SJCRH30 (cell line): ENCODE data around the gene SUZ12. TPM values are rescaled to one million over a fixed set of nuclear protein-coding genes. Genes with fewer than 3 reads are reported as not detected.
A peak's percentile ranks its signal among the peaks of the same experiment; 100 is the strongest.
"Not testable (repeated sequence)": the region's sequence is repeated elsewhere in the genome, so short reads cannot be mapped to it uniquely, and the experiment has no call there.

Experiments used
- DNase-seq, 2 experiments: peaks; one replicate each; pipeline ENCODE4 v3.0.0-alpha.2; 2015 to 2020
- H3K27ac ChIP-seq: fragments of 250-450 bp; sonication (Bioruptor Pico); 2 replicates; pipeline ENCODE4 v1.5.1; 2020; ENCODE audit warnings: mild to moderate bottlenecking, moderate library complexity
- H3K27me3 ChIP-seq: fragments of 250-450 bp; sonication (Bioruptor Pico); 2 replicates; pipeline ENCODE4 v1.5.1; 2020; ENCODE audit warnings: mild to moderate bottlenecking, moderate library complexity
- H3K36me3 ChIP-seq: fragments of 250-450 bp; sonication (Bioruptor Pico); 2 replicates; pipeline ENCODE4 v1.5.1; 2020; ENCODE audit warnings: mild to moderate bottlenecking, moderate library complexity
- H3K4me1 ChIP-seq: fragments of 250-450 bp; sonication (Bioruptor Pico); 2 replicates; pipeline ENCODE4 v1.5.1; 2020; ENCODE audit warnings: mild to moderate bottlenecking, moderate library complexity
- H3K4me3 ChIP-seq: fragments of 250-450 bp; sonication (Bioruptor Pico); 2 replicates; pipeline ENCODE4 v1.5.1; 2020; ENCODE audit warnings: mild to moderate bottlenecking, moderate library complexity
- H3K9me3 ChIP-seq: fragments of 250-450 bp; sonication (Bioruptor Pico); replicated peaks from 2 replicates; pipeline ENCODE4 v1.5.1; 2020; ENCODE audit warnings: mild to moderate bottlenecking, moderate library complexity
- total RNA-seq: library from RNA; depleted of rRNA; stranded (reverse); fragments of >200 nt; shearing (Covaris generic); gene quantifications from 2 replicates; pipeline ENCODE4 v1.2.3, GENCODE V29; 2014

Gene SUZ12
- total RNA-seq, 1 experiment from 2014 or later, result 55.5 TPM

DNA sequence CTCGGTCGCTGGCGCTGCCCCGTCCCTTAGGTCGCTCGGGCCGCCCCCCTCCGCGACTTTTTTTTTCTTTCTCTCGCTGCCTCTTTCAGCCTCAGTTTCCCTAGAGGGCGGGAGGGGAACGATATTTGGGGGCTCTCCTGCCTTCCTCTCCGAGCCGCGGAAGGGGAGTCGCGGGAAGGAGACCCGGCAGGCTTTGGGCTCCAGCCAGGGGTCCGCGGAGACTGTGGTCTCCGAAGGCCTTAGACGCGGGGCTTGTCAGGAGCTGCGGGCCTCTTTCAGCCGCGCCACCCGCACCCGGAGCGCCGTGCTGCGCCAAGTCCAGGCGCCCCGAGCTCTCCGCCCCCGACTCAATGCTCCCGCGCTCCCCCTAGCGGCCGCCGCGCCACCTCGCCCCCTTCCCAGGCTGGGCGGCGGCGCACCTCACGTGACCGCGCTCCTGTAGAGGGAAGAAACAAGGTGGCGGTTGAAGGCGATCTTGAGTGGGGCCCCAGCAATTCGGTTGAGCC is 70.2 kb downstream of the SUZ12 start, which contains the start of gene LRRC37B:
Gene LRRC37B (plus strand): TSS at position 427 of the 506 bp plus-strand sequence. CDS start 14,010 bp downstream, outside the sequence.
- Histone ChIP-seq H3K4me1 (no peaks in the 10 kb centered on the region), H3K36me3 (peaks cover under 1% of the 10 kb centered on the region; the same call in 1 of the 2 replicates), H3K27ac (no peak within 1 kb of the TSS; the same call in 1 of the 2 replicates), H3K9me3 (no peaks in the 10 kb centered on the region), H3K27me3 (no peaks in the 10 kb centered on the region), H3K4me3 (peak within 1 kb of the TSS; percentile 77)
- DNase-seq, result peak; percentile 83 to 91

- no peaks in the 10 kb centered on the region for H3K4me1 ChIP-seq
- H3K4me3 ChIP-seq, result peak overlapping the region; percentile 77
- no peaks in the 10 kb centered on the region for H3K36me3 ChIP-seq
- H3K9me3 ChIP-seq, result no peaks in the 10 kb centered on the region
- H3K27me3 ChIP-seq, result no peaks in the 10 kb centered on the region
- DNase-seq, result peak; percentile 53 to 64
- H3K27ac ChIP-seq, result no peak overlapping the region; the same call in 1 of the 2 replicates
Measured at GRCh38 chr17:32007463-32008298, 70.9 kb downstream of the SUZ12 start.

- Histone ChIP-seq H3K36me3 (no peaks in the 10 kb centered on the region), H3K27ac (no peak overlapping the region), H3K27me3 (no peaks in the 10 kb centered on the region), H3K4me1 (no peaks in the 10 kb centered on the region), H3K4me3 (no peak overlapping the region), H3K9me3 (no peaks in the 10 kb centered on the region)
- no peak for DNase-seq
Measured at GRCh38 chr17:32009262-32009542, 72.4 kb downstream of the SUZ12 start.

- Histone ChIP-seq H3K27ac (no peak overlapping the region), H3K4me3 (no peak overlapping the region), H3K36me3 (no peaks in the 10 kb centered on the region), H3K4me1 (no peaks in the 10 kb centered on the region), H3K9me3 (no peaks in the 10 kb centered on the region), H3K27me3 (no peaks in the 10 kb centered on the region)
- no peak for DNase-seq
Measured at GRCh38 chr17:32010114-32010513, 73.3 kb downstream of the SUZ12 start.

DNA sequence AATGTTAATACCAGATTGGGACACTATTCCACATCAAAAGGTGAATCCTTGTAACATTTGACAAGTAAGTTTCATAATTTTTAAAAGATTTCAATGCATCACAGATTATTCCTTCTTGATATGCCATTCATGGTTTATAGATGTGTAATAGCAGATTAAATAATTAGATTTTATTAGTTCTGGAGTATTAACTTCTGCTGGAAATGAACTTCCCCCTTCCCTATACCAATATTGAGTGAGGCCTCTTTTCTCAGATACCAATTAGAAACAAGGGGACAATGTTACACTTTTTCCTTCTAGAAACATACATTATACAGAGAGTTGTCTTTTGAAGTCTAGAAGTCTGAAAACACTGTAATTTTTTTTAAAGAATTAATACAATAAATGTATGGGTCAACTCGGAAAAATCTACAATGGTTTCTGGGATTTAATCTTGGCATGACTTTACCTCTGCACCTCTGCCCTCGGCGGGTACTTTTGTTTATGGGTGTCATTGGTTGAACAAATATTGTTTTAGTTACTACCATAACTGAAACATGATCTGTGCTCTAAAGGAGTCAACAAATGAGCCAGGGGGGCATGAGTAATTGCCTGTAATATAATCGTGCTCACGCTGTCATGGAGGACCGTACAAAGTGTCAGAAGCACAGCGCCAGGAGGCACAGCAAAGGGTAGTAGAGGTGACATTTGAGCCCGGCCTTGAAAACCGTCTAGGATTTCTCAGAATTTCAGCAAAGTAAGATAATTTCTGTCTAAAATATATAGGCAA is 78.6 kb downstream of the SUZ12 start:
- Histone ChIP-seq H3K27me3 (no peaks in the 10 kb centered on the region), H3K4me3 (no peak overlapping the region), H3K9me3 (no peaks in the 10 kb centered on the region), H3K27ac (no peak overlapping the region), H3K4me1 (no peaks in the 10 kb centered on the region; the same call in 1 of the 2 replicates), H3K36me3 (no peaks in the 10 kb centered on the region)
- peak; percentile 22 to 57 for DNase-seq

- no peaks in the 10 kb centered on the region for H3K9me3 ChIP-seq
- H3K27ac ChIP-seq, result no peak overlapping the region
- no peak overlapping the region for H3K4me3 ChIP-seq
- H3K36me3 ChIP-seq, result no peaks in the 10 kb centered on the region
- DNase-seq, result no peak
- no peaks in the 10 kb centered on the region for H3K27me3 ChIP-seq
- no peaks in the 10 kb centered on the region; the same call in 1 of the 2 replicates for H3K4me1 ChIP-seq
Measured at GRCh38 chr17:32016231-32016630, 79.4 kb downstream of the SUZ12 start.

- H3K36me3 ChIP-seq, result no peaks in the 10 kb centered on the region
- no peak for DNase-seq
Measured at GRCh38 chr17:32019228-32019627, 82.4 kb downstream of the SUZ12 start.

GRCh38 chr17:32020943-32021614 is 84.3 kb downstream of the SUZ12 start:
- no peak for DNase-seq
- Histone ChIP-seq H3K27me3 (no peaks in the 10 kb centered on the region), H3K4me1 (no peaks in the 10 kb centered on the region), H3K36me3 (no peaks in the 10 kb centered on the region), H3K27ac (no peak overlapping the region), H3K9me3 (no peaks in the 10 kb centered on the region), H3K4me3 (no peak overlapping the region)

More at GRCh38 chr17:32019228-32019627, 82.4 kb downstream of the SUZ12 start:
- no peaks in the 10 kb centered on the region for H3K27me3 ChIP-seq
- H3K4me1 ChIP-seq, result no peaks in the 10 kb centered on the region; the same call in 1 of the 2 replicates
- H3K4me3 ChIP-seq, result no peak overlapping the region
- no peak overlapping the region for H3K27ac ChIP-seq
- no peaks in the 10 kb centered on the region for H3K9me3 ChIP-seq

GRCh38 chr17:32021615-32021955 is 84.8 kb downstream of the SUZ12 start:
- Histone ChIP-seq H3K27me3 (no peaks in the 10 kb centered on the region), H3K4me3 (no peak overlapping the region), H3K9me3 (no peaks in the 10 kb centered on the region), H3K27ac (no peak overlapping the region), H3K36me3 (no peaks in the 10 kb centered on the region), H3K4me1 (no peaks in the 10 kb centered on the region)
- no peak for DNase-seq

DNA sequence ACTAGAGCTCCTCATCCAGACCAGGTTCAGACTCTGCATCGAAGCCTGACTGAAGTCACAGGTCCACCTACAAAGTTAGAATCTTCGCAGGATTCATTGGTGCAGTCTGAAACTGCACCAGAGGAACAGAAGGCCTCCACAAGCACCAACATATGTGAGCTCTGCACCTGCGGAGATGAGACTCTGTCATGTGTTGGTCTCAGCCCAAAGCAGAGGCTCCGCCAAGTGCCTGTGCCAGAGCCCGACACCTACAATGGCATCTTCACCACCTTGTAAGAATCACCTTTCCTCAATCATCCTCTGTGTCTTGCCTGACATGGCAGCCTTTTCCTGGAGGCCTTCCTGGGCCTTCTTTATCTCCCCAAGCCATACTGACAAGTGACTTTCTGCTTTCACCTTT is 85.7 kb downstream of the SUZ12 start:
- H3K9me3 ChIP-seq, H3K27me3 ChIP-seq, H3K36me3 ChIP-seq, H3K4me1 ChIP-seq, H3K27ac ChIP-seq, DNase-seq, H3K4me3 ChIP-seq: not testable (repeated sequence)

DNA sequence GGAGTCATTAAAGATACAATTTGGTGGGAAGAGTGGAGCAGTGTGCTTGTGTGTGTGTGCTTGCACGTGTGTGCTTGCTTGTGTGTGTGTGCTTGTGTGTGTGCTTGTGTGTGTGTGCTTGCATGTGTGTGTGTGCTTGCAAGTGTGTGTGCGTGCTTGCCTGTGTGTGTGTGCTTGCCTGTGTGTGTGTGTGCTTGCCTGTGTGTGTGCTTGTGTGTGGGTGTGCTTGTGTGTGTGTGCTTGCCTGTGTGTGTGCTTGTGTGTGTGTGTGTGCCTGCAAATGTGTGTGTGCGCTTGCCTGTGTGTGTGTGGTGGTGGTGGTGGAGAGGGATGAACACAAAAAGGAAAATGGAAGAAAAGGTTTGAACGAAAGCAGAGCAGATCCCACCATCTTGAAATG is 90.5 kb downstream of the SUZ12 start:
- H3K4me1 ChIP-seq, H3K36me3 ChIP-seq, H3K4me3 ChIP-seq, H3K27me3 ChIP-seq, DNase-seq, H3K27ac ChIP-seq, H3K9me3 ChIP-seq: not testable (repeated sequence)

DNA sequence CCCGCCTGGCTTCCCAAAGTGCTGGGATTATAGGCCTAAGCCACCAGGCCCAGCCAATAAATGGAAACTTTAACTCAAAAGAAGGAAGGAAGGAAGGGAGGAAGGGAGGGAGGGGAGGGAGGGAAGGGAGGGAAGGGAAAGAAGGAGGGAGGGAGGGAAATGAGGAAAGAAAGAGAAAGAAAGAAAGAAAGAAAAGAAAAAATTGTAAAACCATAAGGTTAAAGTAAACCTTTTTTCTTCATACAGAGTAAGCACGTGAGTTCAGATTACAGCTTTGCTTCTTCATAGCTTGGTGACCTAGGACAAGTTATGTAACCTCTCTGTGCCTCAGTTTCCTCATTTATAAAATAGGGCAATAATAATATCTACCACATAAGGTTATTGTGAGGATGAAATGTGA is 96.4 kb downstream of the SUZ12 start:
- Histone ChIP-seq H3K9me3 (no peaks in the 10 kb centered on the region), H3K36me3 (0 out of 2 replicates have a peak, but pooled peaks cover 4% of the 10 kb centered on the region)

GRCh38 chr17:32033812-32034211 is 97.0 kb downstream of the SUZ12 start:
- not testable (repeated sequence) for H3K27me3 ChIP-seq, H3K9me3 ChIP-seq, H3K4me1 ChIP-seq, H3K4me3 ChIP-seq, H3K36me3 ChIP-seq, H3K27ac ChIP-seq
- DNase-seq, result peak in 1 of 2 experiments; percentile 13

More for the DNA sequence above, 96.4 kb downstream of the SUZ12 start:
- Histone ChIP-seq H3K27ac (no peak overlapping the region), H3K4me1 (no peaks in the 10 kb centered on the region), H3K4me3 (no peak overlapping the region), H3K27me3 (no peaks in the 10 kb centered on the region)
- no peak for DNase-seq

GRCh38 chr17:32040246-32040645 is 103.4 kb downstream of the SUZ12 start:
- H3K9me3 ChIP-seq, DNase-seq, H3K4me1 ChIP-seq, H3K36me3 ChIP-seq, H3K27ac ChIP-seq, H3K27me3 ChIP-seq, H3K4me3 ChIP-seq: not testable (repeated sequence)
